H9 (cell line): ENCODE results near the gene EXOG. TPM values are rescaled to one million over a fixed set of nuclear protein-coding genes. Genes with fewer than 3 reads are reported as not detected.

Experiments used
- DNase-seq: peaks from one replicate; pipeline ENCODE4 v3.0.0-alpha.2; 2017
- H2AFZ ChIP-seq: one replicate; pipeline ENCODE4 v1.6.1; 2013; ENCODE audit warnings: mild to moderate bottlenecking, low read length, control low read depth, moderate library complexity
- H2AK5ac ChIP-seq: 2 replicates; pipeline ENCODE4 v1.6.1; 2013; ENCODE audit warnings: low read length, control low read depth, mixed read lengths; ENCODE audit not compliant: insufficient read length
- H2BK120ac ChIP-seq: one replicate; pipeline ENCODE4 v1.6.1; 2013; ENCODE audit warnings: low read depth, mild to moderate bottlenecking, low read length, control low read depth, inconsistent platforms; ENCODE audit not compliant: poor library complexity, severe bottlenecking
- H2BK12ac ChIP-seq: 2 replicates; pipeline ENCODE4 v1.6.1; 2013; ENCODE audit warnings: low read length, control low read depth, mixed read lengths, low read depth; ENCODE audit not compliant: insufficient read length
- H2BK15ac ChIP-seq: 2 replicates; pipeline ENCODE4 v1.6.1; 2013; ENCODE audit warnings: low read depth, low read length, control low read depth
- H2BK20ac ChIP-seq: one replicate; pipeline ENCODE4 v1.6.1; 2013; ENCODE audit warnings: low read depth, mild to moderate bottlenecking, low read length, control low read depth, inconsistent platforms; ENCODE audit not compliant: poor library complexity, severe bottlenecking
- H2BK5ac ChIP-seq: 2 replicates; pipeline ENCODE4 v1.6.1; 2013; ENCODE audit warnings: low read length, control low read depth, mixed read lengths; ENCODE audit not compliant: insufficient read length
- H3K14ac ChIP-seq: 2 replicates; pipeline ENCODE4 v1.6.1; 2013; ENCODE audit warnings: low read length, control low read depth; ENCODE audit not compliant: insufficient read depth
- H3K18ac ChIP-seq: 2 replicates; pipeline ENCODE4 v1.6.1; 2013; ENCODE audit warnings: low read depth, mild to moderate bottlenecking, mixed read lengths, low read length, control low read depth; ENCODE audit not compliant: insufficient read length
- H3K23ac ChIP-seq: 2 replicates; pipeline ENCODE4 v1.6.1; 2013; ENCODE audit warnings: low read length, control low read depth, mixed read lengths, low read depth; ENCODE audit not compliant: insufficient read length
- H3K23me2 ChIP-seq: 2 replicates; pipeline ENCODE4 v1.6.1; 2013; ENCODE audit warnings: low read depth, mild to moderate bottlenecking, mixed read lengths, low read length, control low read depth; ENCODE audit not compliant: insufficient read length, poor library complexity, severe bottlenecking
- H3K27ac ChIP-seq: 2 replicates; pipeline ENCODE4 v1.5.1; 2013; ENCODE audit warnings: low read length, control low read depth, mixed read lengths, low read depth; ENCODE audit not compliant: insufficient read length
- H3K27me3 ChIP-seq: 2 replicates; pipeline ENCODE4 v1.6.1; 2013; ENCODE audit warnings: low read length, control low read depth, inconsistent platforms; ENCODE audit not compliant: insufficient read depth
- H3K4ac ChIP-seq: 2 replicates; pipeline ENCODE4 v1.6.1; 2013; ENCODE audit warnings: low read depth, mild to moderate bottlenecking, control low read depth, inconsistent platforms, low read length, moderate library complexity
- H3K4me1 ChIP-seq: 2 replicates; pipeline ENCODE4 v1.6.1; 2013; ENCODE audit warnings: low read length, control low read depth, inconsistent platforms; ENCODE audit not compliant: insufficient read depth
- H3K4me2 ChIP-seq: 2 replicates; pipeline ENCODE4 v1.6.1; 2013; ENCODE audit warnings: low read length, control low read depth, mixed read lengths; ENCODE audit not compliant: insufficient read length, insufficient read depth
- H3K56ac ChIP-seq: 2 replicates; pipeline ENCODE4 v1.6.1; 2013; ENCODE audit warnings: low read depth, mild to moderate bottlenecking, mixed read lengths, low read length, control low read depth; ENCODE audit not compliant: insufficient read length
- H3K79me1 ChIP-seq: 2 replicates; pipeline ENCODE4 v1.6.1; 2013; ENCODE audit warnings: low read depth, mild to moderate bottlenecking, moderate library complexity, low read length, control low read depth, inconsistent platforms; ENCODE audit not compliant: insufficient read depth, poor library complexity, severe bottlenecking
- H3K79me2 ChIP-seq: 2 replicates; pipeline ENCODE4 v1.6.1; 2013; ENCODE audit warnings: low read length, control low read depth, inconsistent platforms; ENCODE audit not compliant: insufficient read depth
- H3K9ac ChIP-seq: 2 replicates; pipeline ENCODE4 v1.6.1; 2013; ENCODE audit warnings: low read length, control low read depth, mixed read lengths; ENCODE audit not compliant: insufficient read length; ENCODE audit errors: extremely low read depth
- H3K9me3 ChIP-seq: one replicate; pipeline ENCODE4 v1.6.1; 2013; ENCODE audit warnings: low read depth, low read length, inconsistent platforms; ENCODE audit not compliant: control insufficient read depth
- H3T11ph ChIP-seq: one replicate; pipeline ENCODE4 v1.6.1; 2013; ENCODE audit warnings: mild to moderate bottlenecking, low read length, control low read depth, inconsistent platforms
- H4K20me1 ChIP-seq: one replicate; pipeline ENCODE4 v1.6.1; 2013; ENCODE audit not compliant: control insufficient read depth, insufficient read length, insufficient read depth
- H4K5ac ChIP-seq: 2 replicates; pipeline ENCODE4 v1.6.1; 2013; ENCODE audit warnings: low read depth, mild to moderate bottlenecking, mixed read lengths, low read length, control low read depth; ENCODE audit not compliant: insufficient read length
- H4K8ac ChIP-seq: replicated peaks from 2 replicates; pipeline ENCODE4 v1.6.1; 2013; ENCODE audit warnings: low read length, control low read depth, mixed read lengths, low read depth; ENCODE audit not compliant: insufficient read length
- H4K91ac ChIP-seq: 2 replicates; pipeline ENCODE4 v1.6.1; 2013; ENCODE audit warnings: low read depth, mild to moderate bottlenecking, moderate library complexity, mixed read lengths, low read length, control low read depth; ENCODE audit not compliant: insufficient read length
- H3K27ac Mint-ChIP-seq, 3 experiments: 2 replicates in 2 of 3; 3 replicates in 1 of 3; pipeline ENCODE4 v1.8.0; 2020 to 2021; ENCODE audit warnings: mixed read lengths in 3 of 3, mild to moderate bottlenecking in 1 of 3, moderate library complexity in 1 of 3
- H3K27me3 Mint-ChIP-seq: 2 replicates; pipeline ENCODE4 v1.8.0; 2021; ENCODE audit warnings: low read depth, mild to moderate bottlenecking, moderate library complexity, mixed read lengths
- H3K36me3 Mint-ChIP-seq, 3 experiments: 2 replicates in 2 of 3; 3 replicates in 1 of 3; pipeline ENCODE4 v1.8.0; 2020 to 2021; ENCODE audit warnings: low read depth in 3 of 3, mixed read lengths in 3 of 3; ENCODE audit not compliant: insufficient read depth in 1 of 3
- H3K4me1 Mint-ChIP-seq, 2 experiments: 2 replicates each; pipeline ENCODE4 v1.8.0; 2020; ENCODE audit warnings: mixed read lengths in 2 of 2
- H3K4me3 Mint-ChIP-seq, 2 experiments: 2 replicates in 1 of 2; 3 replicates in 1 of 2; pipeline ENCODE4 v1.8.0; 2020 to 2021; ENCODE audit warnings: mild to moderate bottlenecking in 2 of 2, mixed read lengths in 2 of 2, moderate library complexity in 1 of 2
- H3K9me3 Mint-ChIP-seq, 2 experiments: 2 replicates in 1 of 2; 3 replicates in 1 of 2; pipeline ENCODE4 v1.8.0; 2020; ENCODE audit warnings: mild to moderate bottlenecking in 2 of 2, mixed read lengths in 2 of 2, moderate library complexity in 1 of 2
- WGBS: extraction: QIAGEN DNeasy Blood & Tissue Kit; methylation state at CpG from one replicate; pipeline ENCODE4 v1.1.7; 2013; ENCODE audit warnings: missing lambda C conversion rate, low lambda C conversion rate, mixed read lengths; ENCODE audit not compliant: insufficient read length; ENCODE audit errors: extremely low coverage; 5-methylcytosine and 5-hydroxymethylcytosine counted together
- total RNA-seq: library from RNA; stranded (reverse); gene quantifications from 2 replicates; pipeline ENCODE4 v1.2.1, GENCODE V29; 2021
- TF ChIP-seq, protein P1 (sequence below): fragments of 200-600 bp; sonication (generic); conservative IDR thresholded peaks from 3 replicates; pipeline ENCODE4 v1.8.0; 2021; ENCODE audit warnings: antibody characterized with exemption, mild to moderate bottlenecking

Gene EXOG
- total RNA-seq, 1 experiment from 2014 or later, result 14.1 TPM

DNA sequence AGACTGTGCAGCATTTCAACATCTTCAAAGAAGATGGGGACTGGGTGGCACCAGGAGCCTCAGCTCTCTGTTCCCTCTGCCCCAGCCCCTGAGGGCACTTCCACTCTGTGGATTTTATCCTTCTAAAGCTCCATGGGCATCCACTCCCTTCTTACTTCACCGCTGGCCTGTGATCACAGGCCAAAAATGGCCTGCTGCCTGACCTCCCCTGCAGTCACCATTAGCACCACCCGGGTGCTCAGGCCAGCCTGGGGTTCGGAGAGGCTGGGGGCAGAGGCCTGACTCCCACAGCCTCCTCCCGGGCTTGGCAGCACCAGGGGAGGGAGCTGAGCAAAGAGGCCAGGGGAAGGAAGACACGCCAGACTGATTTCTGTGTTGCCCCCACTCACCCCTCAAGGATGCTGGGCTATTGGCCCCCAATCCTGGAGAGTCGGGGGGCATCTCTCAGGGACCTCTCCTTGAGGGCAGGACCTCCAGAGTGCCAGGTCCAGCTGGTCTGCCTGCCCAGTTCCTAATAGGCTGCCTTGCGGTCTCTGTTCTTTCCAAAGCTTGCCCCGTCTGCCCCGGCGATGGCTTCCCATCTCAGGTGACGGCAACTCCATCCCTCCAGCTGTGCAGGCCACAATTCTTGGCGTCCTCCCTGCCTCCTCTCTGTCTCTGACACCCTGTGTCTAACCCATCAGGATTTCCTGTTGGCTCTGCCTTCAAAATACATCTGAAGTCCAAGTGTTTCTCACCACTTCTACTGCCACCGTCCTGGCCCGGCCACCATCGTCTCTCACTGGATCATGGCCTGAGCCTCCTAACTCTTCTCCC is 67.1 kb downstream of the EXOG start:
- WGBS, result no CpG with 5 or more reads among the region's 15 CpGs
- Mint-ChIP-seq H3K36me3 (peaks cover 0 to 12% (median 4%) of the 10 kb centered on the region in 3 experiments; a peak in 2 of 7 replicates), H3K27ac (peak overlapping the region in 1 of 3 experiments; percentile 6; a peak in 1 of 7 replicates), H3K4me1 (0 out of 4 replicates have a peak, but pooled peaks cover 0 to 2% of the 10 kb centered on the region in 2 experiments), H3K27me3 (no peaks in the 10 kb centered on the region; the same call in 1 of the 2 replicates), H3K4me3 (no peak overlapping the region), H3K9me3 (no peaks in the 10 kb centered on the region)
- Histone ChIP-seq H3T11ph (no peak overlapping the region), H4K91ac (no peak overlapping the region), H3K27me3 (no peaks in the 10 kb centered on the region), H3K9me3 (no peaks in the 10 kb centered on the region), H3K4me1 (no peaks in the 10 kb centered on the region), H2BK15ac (no peak overlapping the region), H3K18ac (no peak overlapping the region), H2AK5ac (no peak overlapping the region), H3K9ac (no peak overlapping the region), H3K79me1 (no peaks in the 10 kb centered on the region), H3K23me2 (no peaks in the 10 kb centered on the region), H4K8ac (no peak overlapping the region), H3K4ac (no peak overlapping the region), H2BK120ac (no peak overlapping the region), H4K5ac (no peak overlapping the region), H2AFZ (no peak overlapping the region), H3K4me2 (no peak overlapping the region), H3K23ac (no peak overlapping the region), H3K79me2 (no peaks in the 10 kb centered on the region), H4K20me1 (no peaks in the 10 kb centered on the region), H2BK20ac (no peak overlapping the region), H3K56ac (no peak overlapping the region), H3K27ac (no peak overlapping the region), H3K14ac (no peak overlapping the region; the same call in 1 of the 2 replicates), H2BK5ac (no peak overlapping the region), H2BK12ac (no peak overlapping the region)
- TF ChIP-seq, protein P1, sequence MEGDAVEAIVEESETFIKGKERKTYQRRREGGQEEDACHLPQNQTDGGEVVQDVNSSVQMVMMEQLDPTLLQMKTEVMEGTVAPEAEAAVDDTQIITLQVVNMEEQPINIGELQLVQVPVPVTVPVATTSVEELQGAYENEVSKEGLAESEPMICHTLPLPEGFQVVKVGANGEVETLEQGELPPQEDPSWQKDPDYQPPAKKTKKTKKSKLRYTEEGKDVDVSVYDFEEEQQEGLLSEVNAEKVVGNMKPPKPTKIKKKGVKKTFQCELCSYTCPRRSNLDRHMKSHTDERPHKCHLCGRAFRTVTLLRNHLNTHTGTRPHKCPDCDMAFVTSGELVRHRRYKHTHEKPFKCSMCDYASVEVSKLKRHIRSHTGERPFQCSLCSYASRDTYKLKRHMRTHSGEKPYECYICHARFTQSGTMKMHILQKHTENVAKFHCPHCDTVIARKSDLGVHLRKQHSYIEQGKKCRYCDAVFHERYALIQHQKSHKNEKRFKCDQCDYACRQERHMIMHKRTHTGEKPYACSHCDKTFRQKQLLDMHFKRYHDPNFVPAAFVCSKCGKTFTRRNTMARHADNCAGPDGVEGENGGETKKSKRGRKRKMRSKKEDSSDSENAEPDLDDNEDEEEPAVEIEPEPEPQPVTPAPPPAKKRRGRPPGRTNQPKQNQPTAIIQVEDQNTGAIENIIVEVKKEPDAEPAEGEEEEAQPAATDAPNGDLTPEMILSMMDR, result no peak
- DNase-seq, result peak; percentile 19
